ENCODE data around the gene RPS6KA5. TPM values are rescaled to one million over a fixed set of nuclear protein-coding genes. Genes with fewer than 3 reads are reported as not detected.

RPS6KA5 gene
- total and polyA plus RNA-seq, 4 donors, result 1.1 to 14.8 (median 5.6) TPM

DNA sequence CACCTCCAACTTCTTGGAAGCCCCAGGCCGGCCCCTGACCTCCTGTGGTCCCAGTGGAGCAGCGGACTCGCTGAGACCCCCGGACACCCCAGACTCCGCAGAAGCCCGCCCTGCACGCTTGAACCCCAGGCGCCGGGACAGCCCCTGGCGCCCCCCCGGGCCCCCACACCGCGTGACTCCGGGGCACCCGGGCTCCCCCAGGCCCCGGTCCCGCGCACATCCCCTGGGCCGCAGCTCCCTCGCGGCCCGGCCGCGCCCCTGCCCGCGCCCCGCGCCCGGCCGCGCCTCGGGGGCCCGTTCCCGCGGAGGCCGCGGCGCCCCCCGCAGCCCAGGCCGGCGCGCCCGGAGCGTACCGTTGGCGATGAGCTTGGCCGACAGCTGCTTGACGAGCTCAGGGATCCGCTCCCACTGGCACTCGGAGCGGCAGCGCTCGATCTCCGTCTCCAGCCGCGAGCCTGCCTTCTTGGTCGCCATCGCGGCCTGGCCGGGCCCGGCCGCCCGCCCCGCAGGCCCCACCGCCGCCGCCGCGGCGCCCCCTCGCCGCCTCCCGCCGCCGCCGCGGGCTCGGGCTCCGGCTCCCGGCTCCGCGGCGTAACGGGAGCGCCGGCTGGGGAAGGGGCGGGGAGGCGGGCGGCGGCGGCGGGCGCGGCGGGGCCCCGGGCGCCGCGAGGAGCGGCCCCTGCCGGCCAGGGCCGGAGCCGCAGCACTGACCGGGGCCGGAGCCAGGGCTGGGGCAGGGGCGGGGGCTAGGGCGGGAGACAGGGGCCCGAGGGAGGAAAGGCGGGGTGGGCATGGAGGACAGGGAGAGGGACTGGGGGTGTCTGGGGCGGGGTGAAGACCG lies 244.4 kb downstream of the RPS6KA5 start, which contains the start of gene TTC7B:
Gene TTC7B (minus strand): TSS at position 609 of the 841 bp plus-strand sequence. CDS start 135 bp downstream, at position 474.
- TF ChIP-seq, protein P1, sequence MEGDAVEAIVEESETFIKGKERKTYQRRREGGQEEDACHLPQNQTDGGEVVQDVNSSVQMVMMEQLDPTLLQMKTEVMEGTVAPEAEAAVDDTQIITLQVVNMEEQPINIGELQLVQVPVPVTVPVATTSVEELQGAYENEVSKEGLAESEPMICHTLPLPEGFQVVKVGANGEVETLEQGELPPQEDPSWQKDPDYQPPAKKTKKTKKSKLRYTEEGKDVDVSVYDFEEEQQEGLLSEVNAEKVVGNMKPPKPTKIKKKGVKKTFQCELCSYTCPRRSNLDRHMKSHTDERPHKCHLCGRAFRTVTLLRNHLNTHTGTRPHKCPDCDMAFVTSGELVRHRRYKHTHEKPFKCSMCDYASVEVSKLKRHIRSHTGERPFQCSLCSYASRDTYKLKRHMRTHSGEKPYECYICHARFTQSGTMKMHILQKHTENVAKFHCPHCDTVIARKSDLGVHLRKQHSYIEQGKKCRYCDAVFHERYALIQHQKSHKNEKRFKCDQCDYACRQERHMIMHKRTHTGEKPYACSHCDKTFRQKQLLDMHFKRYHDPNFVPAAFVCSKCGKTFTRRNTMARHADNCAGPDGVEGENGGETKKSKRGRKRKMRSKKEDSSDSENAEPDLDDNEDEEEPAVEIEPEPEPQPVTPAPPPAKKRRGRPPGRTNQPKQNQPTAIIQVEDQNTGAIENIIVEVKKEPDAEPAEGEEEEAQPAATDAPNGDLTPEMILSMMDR (IDR thresholded peaks at IDR 0.05; ENCODE audit: control extremely low read depth, extremely low read depth), result no peak
- H3K9me3 ChIP-seq (ENCODE audit: control insufficient read depth in 4 of 4, insufficient read depth in 3 of 4, low read length in 3 of 4), result no peaks in the 10 kb centered on the region
- H3K27me3 ChIP-seq (ENCODE audit: control insufficient read depth in 3 of 3, insufficient read depth in 3 of 3, low read length in 2 of 3), result no peaks in the 10 kb centered on the region
- peak; percentile 47 to 70 (median 56) for DNase-seq
- no peaks in the 10 kb centered on the region for H3K36me3 ChIP-seq (ENCODE audit: control insufficient read depth in 4 of 4, insufficient read depth in 4 of 4, low read length in 4 of 4)
- H3K27ac ChIP-seq (ENCODE audit: low read depth in 1 of 2, low read length in 1 of 2), result peak within 1 kb of the TSS in 1 of 2 donors; percentile 59
- WGBS, 2 donors, result 0 to 1% methylated on average over 42 to 111 of the region's 111 CpGs
- ATAC-seq (ENCODE audit: insufficient read depth, low FRiP score), result peak; percentile 85
- H3K9ac ChIP-seq (ENCODE audit: insufficient read depth in 1 of 2, low read length in 2 of 2), result peak within 1 kb of the TSS; percentile 37 to 92
- peaks cover 0 to 13% (median 9%) of the 10 kb centered on the region in 5 donors for H3K4me1 ChIP-seq (ENCODE audit: control insufficient read depth in 5 of 5, insufficient read depth in 5 of 5, low read length in 5 of 5)
- peak within 1 kb of the TSS; percentile 75 for H3K4me3 ChIP-seq

DNA sequence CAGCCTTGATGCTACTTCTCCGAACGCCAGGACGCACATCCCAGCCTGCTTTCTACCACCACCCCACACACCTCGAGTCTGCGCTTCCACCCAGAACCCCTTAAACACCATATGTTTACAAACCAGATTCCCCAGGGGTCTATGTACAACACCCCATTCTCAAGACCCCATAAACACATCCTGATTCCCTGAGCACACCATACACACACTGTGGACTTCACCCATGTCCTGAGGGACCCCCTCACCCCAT lies 244.9 kb downstream of the RPS6KA5 start:
- WGBS, 2 donors, result 29 to 31% methylated on average over 5 of the region's 5 CpGs
- Histone ChIP-seq H3K27ac (ENCODE audit: low read depth in 1 of 2, low read length in 1 of 2) (no peak overlapping the region), H3K27me3 (ENCODE audit: control insufficient read depth in 3 of 3, insufficient read depth in 3 of 3, low read length in 2 of 3) (no peaks in the 10 kb centered on the region), H3K4me3 (peak overlapping the region; percentile 75), H3K9ac (ENCODE audit: insufficient read depth in 1 of 2, low read length in 2 of 2) (peak overlapping the region; percentile 37 to 92), H3K36me3 (ENCODE audit: control insufficient read depth in 4 of 4, insufficient read depth in 4 of 4, low read length in 4 of 4) (no peaks in the 10 kb centered on the region), H3K9me3 (ENCODE audit: control insufficient read depth in 4 of 4, insufficient read depth in 3 of 4, low read length in 3 of 4) (no peaks in the 10 kb centered on the region), H3K4me1 (ENCODE audit: control insufficient read depth in 5 of 5, insufficient read depth in 5 of 5, low read length in 5 of 5) (peaks cover 0 to 13% (median 9%) of the 10 kb centered on the region in 5 donors)
- TF ChIP-seq, protein P1 (IDR thresholded peaks at IDR 0.05; ENCODE audit: control extremely low read depth, extremely low read depth), result no peak
- DNase-seq, result peak in 2 of 3 donors; percentile 10 to 21
- ATAC-seq (ENCODE audit: insufficient read depth, low FRiP score), result no peak

DNA sequence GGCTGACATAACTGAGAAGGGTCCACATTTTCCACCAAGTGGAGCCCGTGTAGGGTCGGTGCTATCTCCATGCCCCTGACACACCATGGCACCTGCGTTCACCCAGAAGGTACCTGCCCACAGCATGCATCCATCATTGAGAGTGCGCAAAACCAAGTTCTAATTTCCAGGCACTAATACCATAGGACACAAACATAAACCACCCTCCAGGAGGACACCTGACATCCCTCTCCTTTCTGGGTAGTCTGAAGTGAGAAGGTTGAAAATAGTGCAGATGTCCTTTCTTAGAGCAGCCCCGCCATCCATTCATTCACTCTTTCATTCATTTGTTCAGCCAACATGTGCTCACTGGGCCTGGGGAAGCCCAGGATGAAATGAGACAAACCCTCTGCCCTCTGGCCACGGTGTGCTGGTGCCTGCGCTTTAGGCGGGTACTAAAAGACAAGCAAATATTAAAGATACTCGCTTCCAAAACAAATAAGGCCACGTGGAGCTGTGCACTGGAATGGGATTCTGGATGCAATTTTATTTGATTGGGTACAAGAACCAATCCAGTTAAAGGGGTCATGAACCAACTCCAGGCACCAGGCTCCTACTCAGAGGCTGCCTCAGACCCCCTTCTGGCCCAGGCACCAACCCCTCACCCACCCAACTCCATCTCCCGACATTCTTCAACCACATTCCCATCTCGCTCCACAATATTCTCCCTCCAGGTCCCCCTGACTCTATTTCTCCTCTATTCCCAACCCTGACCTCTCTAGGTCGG lies 245.5 kb downstream of the RPS6KA5 start:
- no peaks in the 10 kb centered on the region for H3K36me3 ChIP-seq (ENCODE audit: control insufficient read depth in 4 of 4, insufficient read depth in 4 of 4, low read length in 4 of 4)

More for the DNA sequence above, 245.5 kb downstream of the RPS6KA5 start:
- no peaks in the 10 kb centered on the region for H3K9me3 ChIP-seq (ENCODE audit: control insufficient read depth in 4 of 4, insufficient read depth in 3 of 4, low read length in 3 of 4)
- ATAC-seq (ENCODE audit: insufficient read depth, low FRiP score) (no peak), DNase-seq (no peak)
- H3K4me1 ChIP-seq (ENCODE audit: control insufficient read depth in 5 of 5, insufficient read depth in 5 of 5, low read length in 5 of 5), result peaks cover 0 to 13% (median 9%) of the 10 kb centered on the region in 5 donors
- 64 to 77% methylated on average over 13 of the region's 13 CpGs for WGBS, 2 donors
- H3K27ac ChIP-seq (ENCODE audit: low read depth in 1 of 2, low read length in 1 of 2), result no peak overlapping the region
- H3K27me3 ChIP-seq (ENCODE audit: control insufficient read depth in 3 of 3, insufficient read depth in 3 of 3, low read length in 2 of 3), result no peaks in the 10 kb centered on the region
- TF ChIP-seq, protein P1 (IDR thresholded peaks at IDR 0.05; ENCODE audit: control extremely low read depth, extremely low read depth), result no peak
- peak overlapping the region; percentile 37 to 92 for H3K9ac ChIP-seq (ENCODE audit: insufficient read depth in 1 of 2, low read length in 2 of 2)
- H3K4me3 ChIP-seq, result peak overlapping the region; percentile 75

All from lung (tissue), 12 donors.